K562 (cell line): ENCODE results near the gene SCIN. TPM values are rescaled to one million over a fixed set of nuclear protein-coding genes. Genes with fewer than 3 reads are reported as not detected.
"Not testable (repeated sequence)": the region's sequence is repeated elsewhere in the genome, so short reads cannot be mapped to it uniquely, and the experiment has no call there.

Source experiments
- ATAC-seq: fragments of 200-7000 bp; cut with Tn5 transposase; 3 replicates; pipeline ENCODE4 v1.9.1; 2020; ENCODE audit warnings: moderate library complexity
- BruUV-seq: library from RNA; stranded (reverse); fragments of 400-500 nt; replicated peaks from 2 replicates; lab custom pipeline; 2021; lab: Mats Ljungman, UMichigan
- CTCF ChIA-PET: fragments of 300-600 bp; formaldehyde crosslinking; extraction: SDS; loops from one replicate; lab custom pipeline; 2021; ENCODE audit warnings: low intra/inter-chr PET ratio; lab: Yijun Ruan, JAX
- POLR2A ChIA-PET: fragments of 300-600, 350-650 bp; sonication (Branson Sonifier 250); formaldehyde crosslinking; extraction: SDS; loops from one replicate; lab custom pipeline; 2021; ENCODE audit warnings: antibody characterized with exemption, inconsistent platforms; lab: Yijun Ruan, JAX
- DNase-seq, 4 experiments: peaks; one replicate each; pipeline versions ENCODE4 v3.0.0 to v3.0.0-alpha.2; 2011 to 2018; ENCODE audit warnings: low spot score in 3 of 4, mixed read lengths in 3 of 4; ENCODE audit errors: extremely low read depth in 1 of 4
- FAIRE-seq: peaks from 2 replicates; lab custom pipeline; 2011; peaks lifted over from hg19 to GRCh38; lab: Jason Lieb, UNC
- H2AFZ ChIP-seq: 2 replicates; pipeline ENCODE4 v1.6.0; 2011; ENCODE audit warnings: low read depth, low read length, control low read depth, inconsistent platforms
- H3K27ac ChIP-seq: fragments of 200-600 bp; 3 replicates; pipeline ENCODE4 v1.8.0; 2011; ENCODE audit warnings: low read depth, mild to moderate bottlenecking, control low read depth, inconsistent platforms, low read length, moderate library complexity, mixed read lengths; ENCODE audit errors: extremely low read depth
- H3K27me3 ChIP-seq, 2 experiments: fragments of 300-600 bp in 1 of 2; 2 replicates in 1 of 2; 3 replicates in 1 of 2; pipeline versions ENCODE4 v1.6.0 to v1.8.0; 2011; ENCODE audit warnings: inconsistent platforms in 2 of 2, low read length in 2 of 2, mild to moderate bottlenecking in 1 of 2, mixed read lengths in 1 of 2, moderate library complexity in 1 of 2; ENCODE audit not compliant: control insufficient read depth in 2 of 2, insufficient read depth in 2 of 2
- H3K36me3 ChIP-seq: fragments of 300-600 bp; 3 replicates; pipeline ENCODE4 v1.8.0; 2011; ENCODE audit warnings: mild to moderate bottlenecking, low read length, inconsistent platforms; ENCODE audit not compliant: control insufficient read depth, insufficient read depth
- H3K4me1 ChIP-seq, 2 experiments: fragments of 200-600 bp in 1 of 2; replicated peaks in 1 of 2; 2 replicates in 1 of 2; 3 replicates in 1 of 2; pipeline versions ENCODE4 v1.5.1 to v1.8.0; 2011; ENCODE audit warnings: inconsistent platforms in 2 of 2, low read length in 2 of 2, mild to moderate bottlenecking in 1 of 2, mixed read lengths in 1 of 2, moderate library complexity in 1 of 2; ENCODE audit not compliant: control insufficient read depth in 2 of 2, insufficient read depth in 2 of 2
- H3K4me2 ChIP-seq: 2 replicates; pipeline ENCODE4 v1.6.1; 2011; ENCODE audit warnings: low read length, control low read depth, inconsistent platforms, mixed read lengths; ENCODE audit not compliant: insufficient read depth
- H3K4me3 ChIP-seq: fragments of 200-600 bp; sonication (generic), shearing (Covaris generic); 2 replicates; pipeline ENCODE4 v1.5.1; 2016; ENCODE audit warnings: control low read depth, inconsistent platforms
- H3K79me2 ChIP-seq: fragments of 200-600 bp; 3 replicates; pipeline ENCODE4 v1.8.0; 2011; ENCODE audit warnings: low read length, inconsistent platforms; ENCODE audit not compliant: control insufficient read depth, insufficient read depth
- H3K9ac ChIP-seq, 2 experiments: 2 replicates each; pipeline versions ENCODE4 v1.6.0 to v1.6.1; 2011; ENCODE audit warnings: low read depth in 2 of 2, low read length in 2 of 2, control low read depth in 1 of 2, inconsistent platforms in 1 of 2, mild to moderate bottlenecking in 1 of 2, mixed read lengths in 1 of 2; ENCODE audit not compliant: insufficient read depth in 1 of 2
- H3K9me1 ChIP-seq: one replicate; pipeline ENCODE4 v1.6.0; 2011; ENCODE audit warnings: inconsistent platforms, mild to moderate bottlenecking, low read length, moderate library complexity; ENCODE audit not compliant: control insufficient read depth, insufficient read depth
- H3K9me3 ChIP-seq: replicated peaks from 2 replicates; pipeline ENCODE4 v1.5.1; 2011; ENCODE audit warnings: low read depth, low read length, inconsistent platforms; ENCODE audit not compliant: control insufficient read depth, insufficient read depth
- H4K20me1 ChIP-seq: replicated peaks from 2 replicates; pipeline ENCODE4 v1.6.1; 2011; ENCODE audit warnings: low read length, inconsistent platforms, mixed read lengths; ENCODE audit not compliant: control insufficient read depth, insufficient read depth
- BCOR ChIP-seq: fragments of 450-650 bp; IDR thresholded peaks from 2 replicates; pipeline ENCODE4 v1.6.1; 2016
- HDAC2 ChIP-seq: fragments of 450-650 bp; IDR thresholded peaks from 2 replicates; pipeline ENCODE4 v1.6.1; 2016; ENCODE audit warnings: mild to moderate bottlenecking
- HDGF ChIP-seq: fragments of 450-650 bp; IDR thresholded peaks from 2 replicates; pipeline ENCODE4 v1.6.1; 2016
- KDM1A ChIP-seq, 2 experiments: fragments of 450-650 bp; IDR thresholded peaks; 2 replicates each; pipeline ENCODE4 v1.6.1; 2016; ENCODE audit warnings: mild to moderate bottlenecking in 2 of 2
- LARP7 ChIP-seq: fragments of 450-650 bp; IDR thresholded peaks from 2 replicates; pipeline ENCODE4 v1.6.1; 2016
- MLLT1 ChIP-seq, 2 experiments: fragments of 450-650 bp; IDR thresholded peaks; 2 replicates each; pipeline ENCODE4 v1.6.1; 2016
- NCOR1 ChIP-seq: fragments of 450-650 bp; IDR thresholded peaks from 2 replicates; pipeline ENCODE4 v1.6.1; 2016; ENCODE audit warnings: mild to moderate bottlenecking, moderate library complexity
- POLR2AphosphoS2 ChIP-seq: IDR thresholded peaks from 2 replicates; pipeline ENCODE4 v1.6.1; 2012; ENCODE audit warnings: low read length, improper control_type of control experiment
- POLR2AphosphoS5 ChIP-seq: IDR thresholded peaks from 2 replicates; pipeline ENCODE4 v1.6.1; 2011; ENCODE audit warnings: mild to moderate bottlenecking, low read depth, low read length, moderate library complexity; ENCODE audit not compliant: control insufficient read depth, insufficient read depth
- POLR2B ChIP-seq: fragments of 450-650 bp; IDR thresholded peaks from 2 replicates; pipeline ENCODE4 v1.6.1; 2018; ENCODE audit warnings: low read depth; ENCODE audit not compliant: partially characterized antibody
- PYGO2 ChIP-seq: fragments of 450-650 bp; IDR thresholded peaks from 2 replicates; pipeline ENCODE4 v1.6.1; 2016; ENCODE audit warnings: mild to moderate bottlenecking, missing genetic modification characterization, moderate library complexity, missing compliant biosample characterization
- RBM25 ChIP-seq: fragments of 200-400 bp; formaldehyde crosslinking; IDR thresholded peaks from 2 replicates; pipeline ENCODE4 v1.6.1; 2018; ENCODE audit warnings: low read length, low read depth, moderate library complexity; ENCODE audit not compliant: severe bottlenecking
- SREBF2 ChIP-seq: sonication (generic); formaldehyde crosslinking; IDR thresholded peaks from 2 replicates; pipeline ENCODE4 v1.4.0; 2020; ENCODE audit warnings: mild to moderate bottlenecking, missing genetic modification reagents
- ZC3H8 ChIP-seq: fragments of 450-650 bp; IDR thresholded peaks from 2 replicates; pipeline ENCODE4 v1.6.1; 2017
- ZNF121 ChIP-seq: sonication (generic); formaldehyde crosslinking; conservative IDR thresholded peaks from 2 replicates; pipeline ENCODE4 v1.8.0; 2022; ENCODE audit warnings: missing genetic modification reagents
- ZNF384 ChIP-seq: IDR thresholded peaks from 2 replicates; pipeline ENCODE4 v1.6.1; 2012; ENCODE audit warnings: low read depth, low read length, improper control_type of control experiment
- WGBS: fragments of 100-300 bp; shearing (Covaris generic); methylation state at CpG from one replicate; pipeline ENCODE4 v1.1.6; 2016; ENCODE audit warnings: low coverage, mixed read lengths; ENCODE audit not compliant: insufficient coverage; ENCODE audit errors: missing lambda C conversion rate; 5-methylcytosine and 5-hydroxymethylcytosine counted together
- in situ Hi-C: fragments of 300-500 bp; cut with MboI; formaldehyde crosslinking; loops from 4 replicates; pipeline ENCODE4 v1.15.0; 2018; ENCODE audit warnings: inconsistent platforms, mixed read lengths
- intact Hi-C: fragments of 100-400 bp; cut with micrococcal nuclease; formaldehyde crosslinking; loops from 2 replicates; pipeline ENCODE4 v1.14.2; 2022
- polyA plus RNA-seq, 8 experiments: library from polyadenylated mRNA; depleted of rRNA in 4 of 8; stranded (reverse) in 5 of 8; unstranded in 3 of 8; fragments of >200 nt; fragmentation: Nextera tagmentation in 2 of 8; fragmentation: Illumina TruSeq in 1 of 8; extraction: Ambion mirVana in 2 of 8; extraction: Trizol in 1 of 8; gene quantifications; 2 replicates each; pipeline versions ENCODE4 v1.2.1 to v1.2.3, GENCODE V29; 2011 to 2014; ENCODE audit warnings: inconsistent platforms in 1 of 8, missing spikeins in 1 of 8
- total RNA-seq, 7 experiments: library from RNA; depleted of rRNA in 6 of 7; stranded (reverse); fragments of >200 nt in 6 of 7; fragmentation: Illumina TruSeq in 2 of 7; extraction: Trizol in 2 of 7; gene quantifications; 2 replicates each; pipeline versions ENCODE4 v1.2.1 to v1.2.3, GENCODE V29; 2011 to 2021; ENCODE audit warnings: low replicate concordance in 1 of 7
- TF ChIP-seq, protein P1 (sequence below): fragments of 450-650 bp; IDR thresholded peaks from 2 replicates; pipeline ENCODE4 v1.7.1; 2018; ENCODE audit warnings: mild to moderate bottlenecking, low read depth; ENCODE audit not compliant: partially characterized antibody

The SCIN gene
- total and polyA plus RNA-seq, 9 of the 15 experiments (the other 6 are each of a cell fraction or from before 2014, with no cell fraction given), result 0.67 to 18.2 (median 10.6) TPM

- no peak for TF ChIP-seq SREBF2 (CRISPR knock-in tag)
- TF ChIP-seq, protein P1, sequence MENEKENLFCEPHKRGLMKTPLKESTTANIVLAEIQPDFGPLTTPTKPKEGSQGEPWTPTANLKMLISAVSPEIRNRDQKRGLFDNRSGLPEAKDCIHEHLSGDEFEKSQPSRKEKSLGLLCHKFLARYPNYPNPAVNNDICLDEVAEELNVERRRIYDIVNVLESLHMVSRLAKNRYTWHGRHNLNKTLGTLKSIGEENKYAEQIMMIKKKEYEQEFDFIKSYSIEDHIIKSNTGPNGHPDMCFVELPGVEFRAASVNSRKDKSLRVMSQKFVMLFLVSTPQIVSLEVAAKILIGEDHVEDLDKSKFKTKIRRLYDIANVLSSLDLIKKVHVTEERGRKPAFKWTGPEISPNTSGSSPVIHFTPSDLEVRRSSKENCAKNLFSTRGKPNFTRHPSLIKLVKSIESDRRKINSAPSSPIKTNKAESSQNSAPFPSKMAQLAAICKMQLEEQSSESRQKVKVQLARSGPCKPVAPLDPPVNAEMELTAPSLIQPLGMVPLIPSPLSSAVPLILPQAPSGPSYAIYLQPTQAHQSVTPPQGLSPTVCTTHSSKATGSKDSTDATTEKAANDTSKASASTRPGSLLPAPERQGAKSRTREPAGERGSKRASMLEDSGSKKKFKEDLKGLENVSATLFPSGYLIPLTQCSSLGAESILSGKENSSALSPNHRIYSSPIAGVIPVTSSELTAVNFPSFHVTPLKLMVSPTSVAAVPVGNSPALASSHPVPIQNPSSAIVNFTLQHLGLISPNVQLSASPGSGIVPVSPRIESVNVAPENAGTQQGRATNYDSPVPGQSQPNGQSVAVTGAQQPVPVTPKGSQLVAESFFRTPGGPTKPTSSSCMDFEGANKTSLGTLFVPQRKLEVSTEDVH, result no peak
- no peak for TF ChIP-seq ZC3H8
- 0 out of 2 replicates have a peak, but pooled peaks have one; percentile 26 for TF ChIP-seq ZNF384
- TF ChIP-seq POLR2AphosphoS2, result peak; percentile 15
- peak; percentile 17; the same call in 1 of the 2 replicates for TF ChIP-seq PYGO2 (tag)
- TF ChIP-seq, all 486 proteins: peak for 30
Observed at GRCh38 chr7:12690041-12690878, 119.7 kb downstream of the SCIN start (continued).

DNA sequence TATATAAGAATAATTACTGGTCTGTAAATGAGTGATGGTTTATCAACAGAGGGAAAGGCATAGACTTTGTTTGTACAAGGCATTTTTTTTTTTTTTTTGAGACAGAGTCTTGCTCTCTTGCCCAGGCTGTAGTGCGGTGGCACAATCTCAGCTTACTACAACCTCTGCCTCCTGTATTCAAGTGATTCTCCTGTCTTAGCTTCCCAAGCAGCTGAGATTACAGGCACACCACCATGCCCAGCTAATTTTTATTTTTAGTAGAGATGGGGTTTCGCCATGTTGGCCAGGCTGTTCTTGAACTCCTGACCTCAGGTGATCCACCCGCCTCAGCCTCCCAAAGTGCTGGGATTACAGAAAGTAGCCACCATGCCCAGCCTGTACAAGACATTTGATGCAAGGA lies 120.9 kb downstream of the SCIN start:
- CTCF ChIA-PET, result interaction anchor here (1.1 kb wide), 1 partner anchor 571 kb away, joined by 3 read pairs; no protein-coding TSS in a partner anchor
- BruUV-seq, result not testable (repeated sequence)
- peaks cover 34% of the 10 kb centered on the region for H4K20me1 ChIP-seq
- TF ChIP-seq ZNF121 (CRISPR knock-in tag) (peak; percentile 75), KDM1A (IDR thresholded peaks at IDR 0.05) (peak; percentile 82 to 90), POLR2AphosphoS5 (0 out of 2 replicates have a peak, but pooled peaks have one; percentile 31), MLLT1 (IDR thresholded peaks at IDR 0.05) (peak; percentile 86 to 94), LARP7 (0 out of 2 replicates have a peak, but pooled peaks have one; percentile 22), POLR2B (peak; percentile 37), ZNF384 (peak; percentile 57; the same call in 1 of the 2 replicates), BCOR (peak; percentile 36; the same call in 1 of the 2 replicates), RBM25 (peak; percentile 49), NCOR1 (peak; percentile 48), HDAC2 (peak; percentile 81), HDGF (0 out of 2 replicates have a peak, but pooled peaks have one; percentile 38)

More for the DNA sequence above, 120.9 kb downstream of the SCIN start:
- FAIRE-seq, result peak; percentile 11
- H3K9me1 ChIP-seq, H3K9me3 ChIP-seq, H2AFZ ChIP-seq, H3K27me3 ChIP-seq, DNase-seq, in situ Hi-C loops, H3K4me1 ChIP-seq, ATAC-seq: not testable (repeated sequence)
- peaks cover 98% of the 10 kb centered on the region for H3K79me2 ChIP-seq
- POLR2A ChIA-PET, result interaction anchor here (0.6 to 3.9 kb wide), 5 partner anchors 22 to 36 kb away, joined by 3 to 23 read pairs (median 3); no protein-coding TSS in a partner anchor
- WGBS, result 19% methylated on average over 3 of the region's 3 CpGs
- peak overlapping the region; percentile 55 to 81; a peak in 3 of 4 replicates for H3K9ac ChIP-seq
- peak overlapping the region; percentile 81 for H3K4me2 ChIP-seq
- H3K36me3 ChIP-seq, result peaks cover 57% of the 10 kb centered on the region
- peak overlapping the region; percentile 1; the same call in 1 of the 3 replicates for H3K27ac ChIP-seq
- peak overlapping the region; percentile 61 for H3K4me3 ChIP-seq
- intact Hi-C loops, result loop anchor here (2.0 kb wide), 1 partner anchor 1291 kb away; no protein-coding TSS in a partner anchor
